HCT116 (cell line): ENCODE results near the gene CDON. TPM values are rescaled to one million over a fixed set of nuclear protein-coding genes. Genes with fewer than 3 reads are reported as not detected.

Experiments used
- ATAC-seq: fragments of 200-7000 bp; cut with Tn5 transposase; 2 replicates; pipeline ENCODE4 v1.9.1; 2020; ENCODE audit warnings: mild to moderate bottlenecking, moderate library complexity
- BruUV-seq: library from RNA; stranded (reverse); fragments of 400-500 nt; replicated peaks from 2 replicates; lab custom pipeline; 2021; lab: Mats Ljungman, UMichigan
- CTCF ChIA-PET: fragments of 300-600 bp; sonication (Branson Sonifier 250); formaldehyde crosslinking; loops from one replicate; lab custom pipeline; 2021; ENCODE audit warnings: antibody characterized with exemption; lab: Charles Lee
- POLR2A ChIA-PET: fragments of 300-600, 350-600 bp; sonication (Branson Sonifier 250); formaldehyde crosslinking; loops from one replicate; lab custom pipeline; 2021; ENCODE audit warnings: antibody characterized with exemption; lab: Charles Lee
- RAD21 ChIA-PET, 2 experiments: fragments of 300-600 bp; sonication (Branson Sonifier 250); formaldehyde crosslinking; loops; one replicate each; lab custom pipeline; 2023; ENCODE audit warnings: low total read pairs in 2 of 2; ENCODE audit not compliant: uncharacterized antibody in 2 of 2, unreplicated experiment in 2 of 2, low non-redundant PET in 1 of 2; lab: Charles Lee
- DNase-seq: peaks from one replicate; pipeline ENCODE4 v3.0.0-alpha.2; 2010; ENCODE audit warnings: low read depth, low spot score
- H2AFZ ChIP-seq: fragments of 200-600 bp; shearing (Covaris generic), sonication (generic); 2 replicates; pipeline ENCODE4 v1.6.1; 2017; ENCODE audit warnings: low read depth, mixed run types, mixed read lengths, antibody characterized with exemption, low read length; ENCODE audit not compliant: poor library complexity, severe bottlenecking
- H3K27ac ChIP-seq: 2 replicates; pipeline ENCODE4 v1.5.1; 2012; ENCODE audit warnings: low read depth, low read length
- H3K27me3 ChIP-seq: fragments of 200-600 bp; sonication (generic); 2 replicates; pipeline ENCODE4 v1.6.1; 2016; ENCODE audit warnings: mixed run types, low read length, mixed read lengths; ENCODE audit not compliant: insufficient read depth
- H3K36me3 ChIP-seq, 2 experiments: fragments of 200-500 bp in 1 of 2; fragments of 200-600 bp in 1 of 2; sonication (Bioruptor generic) in 1 of 2; sonication (generic) in 1 of 2; 2 replicates each; pipeline versions ENCODE4 v1.5.1 to v1.6.1; 2014 to 2016; ENCODE audit warnings: low read length in 2 of 2, inconsistent platforms in 1 of 2, mixed read lengths in 1 of 2, mixed run types in 1 of 2; ENCODE audit not compliant: insufficient read depth in 2 of 2, control insufficient read depth in 1 of 2
- H3K4me1 ChIP-seq, 2 experiments: fragments of 200-600 bp in 1 of 2; sonication (generic) in 1 of 2; 2 replicates each; pipeline versions ENCODE4 v1.5.1 to v1.6.1; 2012 to 2017; ENCODE audit warnings: low read length in 2 of 2, inconsistent platforms in 1 of 2, mild to moderate bottlenecking in 1 of 2, mixed read lengths in 1 of 2, mixed run types in 1 of 2, moderate library complexity in 1 of 2; ENCODE audit not compliant: insufficient read depth in 2 of 2, control insufficient read depth in 1 of 2
- H3K4me2 ChIP-seq: fragments of 200-600 bp; sonication (generic); 2 replicates; pipeline ENCODE4 v1.6.1; 2017; ENCODE audit warnings: mixed run types, low read length, mixed read lengths
- H3K4me3 ChIP-seq, 2 experiments: fragments of 200-600 bp in 1 of 2; sonication (generic) in 1 of 2; replicated peaks in 1 of 2; 2 replicates each; pipeline ENCODE4 v1.5.1; 2011 to 2016; ENCODE audit warnings: low read length in 2 of 2, control low read depth in 1 of 2, low read depth in 1 of 2, mild to moderate bottlenecking in 1 of 2, mixed read lengths in 1 of 2, mixed run types in 1 of 2
- H3K79me2 ChIP-seq: fragments of 200-600 bp; sonication (generic); 2 replicates; pipeline ENCODE4 v1.6.1; 2017; ENCODE audit warnings: mild to moderate bottlenecking, mixed run types, low read length, moderate library complexity, mixed read lengths; ENCODE audit not compliant: insufficient read depth
- H3K9ac ChIP-seq: fragments of 200-600 bp; sonication (generic); 2 replicates; pipeline ENCODE4 v1.6.1; 2016; ENCODE audit warnings: low read length, mixed read lengths
- H3K9me2 ChIP-seq: fragments of 200-600 bp; sonication (generic), shearing (Covaris generic); 2 replicates; pipeline ENCODE4 v1.6.1; 2017; ENCODE audit warnings: mixed run types, mild to moderate bottlenecking, moderate library complexity; ENCODE audit not compliant: insufficient read depth
- H3K9me3 ChIP-seq, 2 experiments: fragments of 200-500 bp in 1 of 2; fragments of 200-600 bp in 1 of 2; sonication (Bioruptor generic) in 1 of 2; sonication (generic) in 1 of 2; 2 replicates each; pipeline ENCODE4 v1.6.1; 2014 to 2017; ENCODE audit warnings: low read length in 2 of 2, mixed read lengths in 2 of 2, inconsistent platforms in 1 of 2, low read depth in 1 of 2, mild to moderate bottlenecking in 1 of 2, mixed run types in 1 of 2, moderate library complexity in 1 of 2; ENCODE audit not compliant: control insufficient read depth in 1 of 2, insufficient read depth in 1 of 2
- H4K20me1 ChIP-seq: fragments of 200-600 bp; sonication (generic), shearing (Covaris generic); 2 replicates; pipeline ENCODE4 v1.6.1; 2017; ENCODE audit warnings: mixed run types, mild to moderate bottlenecking, moderate library complexity; ENCODE audit not compliant: insufficient read depth
- ATF3 ChIP-seq: IDR thresholded peaks from 2 replicates; pipeline ENCODE4 v1.6.1; 2012
- EGR1 ChIP-seq: IDR thresholded peaks from 2 replicates; pipeline ENCODE4 v1.6.1; 2012; ENCODE audit warnings: low read depth
- JUND ChIP-seq: IDR thresholded peaks from 2 replicates; pipeline ENCODE4 v1.6.1; 2012
- POLR2A ChIP-seq: IDR thresholded peaks from 2 replicates; pipeline ENCODE4 v1.7.0; 2011; ENCODE audit warnings: borderline replicate concordance; ENCODE audit not compliant: insufficient read depth, insufficient read length; ENCODE audit errors: extremely low read depth
- POLR2AphosphoS5 ChIP-seq: IDR thresholded peaks from 2 replicates; pipeline ENCODE4 v1.6.1; 2011; ENCODE audit warnings: mild to moderate bottlenecking, low read depth, low read length, moderate library complexity
- REST ChIP-seq: IDR thresholded peaks from 2 replicates; pipeline ENCODE4 v1.6.1; 2012; ENCODE audit warnings: low read depth
- TCF7L2 ChIP-seq: IDR thresholded peaks from 2 replicates; pipeline ENCODE4 v1.7.0; 2011; ENCODE audit warnings: borderline replicate concordance, inconsistent platforms; ENCODE audit not compliant: insufficient read depth, insufficient read length; ENCODE audit errors: extremely low read depth
- intact Hi-C: fragments of 100-400 bp; cut with micrococcal nuclease; formaldehyde crosslinking; loops from 2 replicates; pipeline ENCODE4 v1.10.0; 2022
- total RNA-seq: library from RNA; stranded (reverse); gene quantifications from one replicate; pipeline ENCODE4 v1.2.1, GENCODE V29; 2021; ENCODE audit not compliant: unreplicated experiment

CDON gene
- total RNA-seq, 1 experiment from 2014 or later: 16.9 TPM

GRCh38 chr11:125925804-125926203 is 136.9 kb downstream of the CDON start:
- BruUV-seq: no TSS peak
- H3K9me2 ChIP-seq: no peaks in the 10 kb centered on the region
- no peaks in the 10 kb centered on the region for H4K20me1 ChIP-seq
- intact Hi-C loops: no loop called here
- POLR2A ChIA-PET: no interaction called here
- no peak overlapping the region for H3K27ac ChIP-seq
- ATAC-seq (no peak), DNase-seq (no peak)
- H3K4me2 ChIP-seq: no peak overlapping the region
- TF ChIP-seq POLR2AphosphoS5 (no peak), REST (no peak), TCF7L2 (no peak), EGR1 (no peak), JUND (no peak), ATF3 (no peak), POLR2A (no peak)
- H3K79me2 ChIP-seq: no peaks in the 10 kb centered on the region
- no peaks in the 10 kb centered on the region for H3K27me3 ChIP-seq
- no peaks in the 10 kb centered on the region for H3K36me3 ChIP-seq
- no peak overlapping the region for H2AFZ ChIP-seq
- H3K4me3 ChIP-seq: no peak overlapping the region
- H3K9ac ChIP-seq: no peak overlapping the region
- no peaks in the 10 kb centered on the region for H3K4me1 ChIP-seq
- CTCF ChIA-PET: interaction anchor here (1.2 kb wide), 1 partner anchor 268 kb away, joined by 7 read pairs; no protein-coding TSS in a partner anchor
- H3K9me3 ChIP-seq: no peaks in the 10 kb centered on the region
- RAD21 ChIA-PET: no interaction called here
